ENCODE results near the gene MXI1.

DNA sequence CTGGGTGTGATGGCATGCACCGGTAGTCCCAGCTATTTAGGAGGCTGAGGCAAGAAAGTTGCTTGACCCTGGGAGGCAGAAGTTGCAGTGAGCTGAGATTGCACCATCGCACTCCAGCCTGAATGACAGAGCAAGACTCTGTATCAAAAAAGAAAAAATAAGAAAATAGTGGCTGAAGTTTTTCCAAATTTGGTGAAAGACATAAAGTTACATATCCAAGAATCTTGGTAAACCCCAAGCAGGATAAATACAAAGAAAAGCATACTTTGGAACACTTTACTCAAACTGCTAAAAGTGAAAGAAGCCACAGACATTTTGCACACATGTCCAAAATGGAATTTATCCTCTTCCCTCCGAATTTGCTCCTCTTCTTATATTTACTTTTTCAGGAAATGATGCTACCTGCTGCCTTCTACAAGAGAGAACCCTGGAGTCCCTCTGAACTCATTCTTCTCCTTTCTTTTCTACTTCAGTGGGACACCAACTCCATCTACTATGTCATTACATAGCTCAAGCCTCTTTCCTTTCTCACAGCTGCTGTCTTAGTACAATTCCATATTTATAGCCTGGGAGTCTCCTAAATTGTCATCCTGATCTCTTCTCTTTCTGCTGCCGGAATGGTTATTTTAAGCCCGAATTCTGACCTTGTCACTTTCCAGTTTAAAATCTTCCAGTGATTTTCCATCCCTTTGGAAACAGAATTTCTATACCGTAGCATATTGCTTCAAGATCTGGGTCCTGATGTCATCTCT, 114.6 kb downstream of the MXI1 start:
- TF ChIP-seq CTBP1 (IDR thresholded peaks at IDR 0.05; ENCODE audit: borderline replicate concordance) (no peak), FOXM1 (IDR thresholded peaks at IDR 0.05; ENCODE audit: borderline replicate concordance) (no peak), L3MBTL2 (conservative IDR thresholded peaks at IDR 0.05) (no peak), ARNT (IDR thresholded peaks at IDR 0.05) (no peak), BHLHE40 (IDR thresholded peaks at IDR 0.05; ENCODE audit: borderline replicate concordance) (no peak), FOXK2 (IDR thresholded peaks at IDR 0.05) (no peak), SP1 (IDR thresholded peaks at IDR 0.05) (no peak), SUZ12 (IDR thresholded peaks at IDR 0.05) (no peak), FOXA1 (IDR thresholded peaks at IDR 0.05) (no peak), LEF1 (IDR thresholded peaks at IDR 0.05; ENCODE audit: borderline replicate concordance) (no peak)
